ENCODE data around the gene TUBG1. TPM values are rescaled to one million over a fixed set of nuclear protein-coding genes. Genes with fewer than 3 reads are reported as not detected.

TUBG1 gene
- total and polyA plus RNA-seq, 9 of the 15 experiments (the other 6 are each of a cell fraction or from before 2014, with no cell fraction given), result 33.1 to 147 (median 66.0) TPM

- Histone ChIP-seq H3K4me3 (no peak overlapping the region), H2AFZ (ENCODE audit: low read depth, low read length) (peak overlapping the region; percentile 18; the same call in 1 of the 2 replicates), H3K9me3 (replicated peaks; ENCODE audit: control insufficient read depth, insufficient read depth, low read depth, low read length) (no peaks in the 10 kb centered on the region), H3K9me1 (ENCODE audit: control insufficient read depth, insufficient read depth, low read length) (no peaks in the 10 kb centered on the region), H3K27ac (ENCODE audit: extremely low read depth, low read depth, low read length) (peak overlapping the region; percentile 55), H4K20me1 (replicated peaks; ENCODE audit: control insufficient read depth, insufficient read depth, low read length) (no peaks in the 10 kb centered on the region), H3K9ac (ENCODE audit: insufficient read depth in 1 of 2, low read depth in 2 of 2, low read length in 2 of 2) (no peak overlapping the region), H3K4me2 (ENCODE audit: insufficient read depth, low read length) (peak overlapping the region; percentile 58), H3K79me2 (ENCODE audit: control insufficient read depth, insufficient read depth, low read length) (no peaks in the 10 kb centered on the region), H3K4me1 (replicated peaks in 1 of 2; ENCODE audit: control insufficient read depth in 2 of 2, insufficient read depth in 2 of 2, low read length in 2 of 2) (peaks cover 38 to 46% of the 10 kb centered on the region in 2 experiments), H3K27me3 (ENCODE audit: control insufficient read depth in 2 of 2, insufficient read depth in 2 of 2, low read length in 2 of 2) (no peaks in the 10 kb centered on the region), H3K36me3 (ENCODE audit: control insufficient read depth, insufficient read depth, low read length) (no peaks in the 10 kb centered on the region)
- ChIA-PET CTCF (ENCODE audit: low intra/inter-chr PET ratio) (no interaction called here), POLR2A (interaction anchor here (0.5 to 1.0 kb wide), 4 partner anchors 17 to 160 kb away, joined by 3 to 4 read pairs (median 3); no protein-coding TSS in a partner anchor)
- in situ Hi-C loops (cut with MboI), result no loop called here
- FAIRE-seq (no peak), ATAC-seq (no peak), DNase-seq (ENCODE audit: extremely low read depth in 1 of 4, low spot score in 3 of 4) (peak in 1 of 4 experiments; percentile 59)
- 0% methylated on average over 3 of the region's 3 CpGs for WGBS (ENCODE audit: insufficient coverage, low coverage, missing lambda C conversion rate)
- intact Hi-C loops (cut with micrococcal nuclease), result no loop called here
- BruUV-seq (replicated peaks), result no TSS peak
- TF ChIP-seq ZFX (CRISPR knock-in tag; IDR thresholded peaks at IDR 0.05) (no peak), TOE1 (IDR thresholded peaks at IDR 0.05; ENCODE audit: borderline replicate concordance) (no peak), TOE1 (CRISPR knock-in tag; IDR thresholded peaks at IDR 0.05; ENCODE audit: borderline replicate concordance, low read depth) (no peak), TEAD1 (CRISPR knock-in tag; IDR thresholded peaks at IDR 0.05) (no peak), IFI16 (CRISPR knock-in tag; IDR thresholded peaks at IDR 0.05) (no peak), NCOR1 (IDR thresholded peaks at IDR 0.05) (peak; percentile 92), TRIM25 (IDR thresholded peaks at IDR 0.05; ENCODE audit: borderline replicate concordance) (no peak), ZKSCAN8 (CRISPR knock-in tag; IDR thresholded peaks at IDR 0.05) (no peak), RFX5 (IDR thresholded peaks at IDR 0.05; ENCODE audit: low read depth, low read length) (no peak), NR2C2 (CRISPR knock-in tag; IDR thresholded peaks at IDR 0.05) (no peak), NR2C2 (tag; IDR thresholded peaks at IDR 0.05) (no peak), ZNF224 (CRISPR knock-in tag; IDR thresholded peaks at IDR 0.05) (no peak), SRSF9 (IDR thresholded peaks at IDR 0.05; ENCODE audit: borderline replicate concordance, low read depth, low read length) (no peak), TCF15 (CRISPR knock-in tag; IDR thresholded peaks at IDR 0.05) (no peak), ATF3 (IDR thresholded peaks at IDR 0.05) (peak; percentile 44; the same call in 1 of the 2 replicates), ATF3 (CRISPR knock-in tag; conservative IDR thresholded peaks at IDR 0.05) (no peak), UBTF (IDR thresholded peaks at IDR 0.05; ENCODE audit: borderline replicate concordance in 1 of 2, low read depth in 2 of 2, low read length in 2 of 2) (no peak), ARID1B (IDR thresholded peaks at IDR 0.05) (peak; percentile 95)
Observed at GRCh38 chr17:42629411-42630009, 20.0 kb downstream of the TUBG1 start.
